GM21723 (cell line): ENCODE measurements around the gene NR2E3.

Source experiments
- ATAC-seq: cut with Tn5 transposase; IDR thresholded peaks from one replicate; pipeline ENCODE4 v1.9.1; 2021; ENCODE audit warnings: mild to moderate bottlenecking, moderate library complexity; ENCODE audit not compliant: unreplicated experiment

Gene NR2E3

DNA sequence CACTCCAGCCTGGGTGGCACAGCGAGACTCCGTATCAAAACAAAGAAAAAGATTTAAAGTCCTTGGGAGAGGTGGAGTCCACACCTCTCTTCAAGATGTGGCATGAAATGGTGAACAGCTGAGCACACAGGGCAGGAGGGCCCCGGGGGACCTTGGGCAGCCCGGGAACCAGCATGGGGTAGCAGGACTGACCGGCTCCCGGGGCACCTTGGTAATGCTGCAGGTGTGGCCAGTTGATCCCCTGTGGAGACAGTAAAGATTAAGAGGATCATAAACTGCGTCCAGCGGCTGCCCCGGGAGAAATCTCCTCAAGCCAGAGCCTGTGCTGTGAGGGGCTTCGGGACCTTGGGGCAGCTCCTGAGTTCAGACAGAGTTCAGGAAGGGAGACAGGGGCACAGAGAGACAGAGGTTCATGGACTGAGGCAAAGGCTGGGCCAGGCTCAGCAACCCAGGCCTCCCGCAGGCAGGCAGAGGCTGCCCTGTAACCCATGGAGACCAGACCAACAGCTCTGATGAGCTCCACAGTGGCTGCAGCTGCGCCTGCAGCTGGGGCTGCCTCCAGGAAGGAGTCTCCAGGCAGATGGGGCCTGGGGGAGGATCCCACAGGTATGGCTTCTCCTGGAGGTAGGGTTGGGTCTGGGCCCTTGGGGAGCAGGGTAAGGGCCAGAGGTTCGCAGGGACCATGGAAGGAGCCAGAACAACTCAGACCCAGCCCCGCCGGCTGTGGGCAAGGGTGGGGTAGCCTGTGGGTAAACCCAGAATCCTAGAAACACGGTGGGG, at the start of gene NR2E3:
Gene NR2E3 (plus strand): TSS at position 299 of the 780 bp plus-strand sequence. CDS start 190 bp downstream, at position 489.
- ATAC-seq, result no peak

- ATAC-seq, result no peak
Observed at GRCh38 chr15:71760852-71761251, 49.5 kb upstream of the NR2E3 start.

DNA sequence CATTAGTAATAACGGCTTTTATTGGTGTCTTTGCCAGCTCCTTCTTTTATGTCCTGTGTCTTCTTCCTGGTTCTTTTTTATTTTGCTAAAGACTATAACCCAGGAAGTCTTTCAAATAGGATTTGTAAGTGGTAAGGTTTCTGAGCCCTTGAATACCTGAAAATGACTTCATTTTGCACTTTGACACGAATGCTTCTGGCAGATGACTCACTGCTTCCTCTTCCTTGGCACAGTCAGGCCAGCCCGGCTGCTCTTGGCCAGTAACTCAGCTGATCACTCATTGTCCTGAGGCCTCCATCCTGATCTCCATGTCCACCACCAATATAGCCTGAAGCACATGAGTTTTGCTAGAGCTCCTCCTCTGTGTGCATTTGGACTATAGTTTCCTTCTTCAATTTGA, 48.7 kb upstream of the NR2E3 start:
- ATAC-seq, result no peak

GRCh38 chr15:71768184-71768583, 42.2 kb upstream of the NR2E3 start:
- ATAC-seq, result no peak

- no peak for ATAC-seq
Observed at GRCh38 chr15:71773206-71773859, 37.0 kb upstream of the NR2E3 start.

DNA sequence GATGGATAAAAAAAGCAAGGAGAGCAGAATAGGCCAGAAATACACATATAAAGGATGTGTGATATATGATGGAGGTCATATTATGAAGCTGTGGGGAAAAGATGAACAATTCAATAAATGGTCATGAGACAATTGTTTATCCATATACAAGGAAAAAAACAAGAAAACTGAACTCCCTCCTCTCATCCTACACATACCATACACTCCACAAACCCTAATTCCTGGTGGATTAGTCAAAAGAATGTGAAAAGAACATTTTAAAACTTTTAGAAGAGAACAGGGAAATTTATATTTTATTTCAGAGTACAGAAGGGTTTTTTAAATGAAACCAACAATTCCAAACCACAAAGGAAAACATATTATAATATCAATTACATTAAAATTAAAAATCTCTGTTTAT, 34.5 kb upstream of the NR2E3 start:
- no peak for ATAC-seq

DNA sequence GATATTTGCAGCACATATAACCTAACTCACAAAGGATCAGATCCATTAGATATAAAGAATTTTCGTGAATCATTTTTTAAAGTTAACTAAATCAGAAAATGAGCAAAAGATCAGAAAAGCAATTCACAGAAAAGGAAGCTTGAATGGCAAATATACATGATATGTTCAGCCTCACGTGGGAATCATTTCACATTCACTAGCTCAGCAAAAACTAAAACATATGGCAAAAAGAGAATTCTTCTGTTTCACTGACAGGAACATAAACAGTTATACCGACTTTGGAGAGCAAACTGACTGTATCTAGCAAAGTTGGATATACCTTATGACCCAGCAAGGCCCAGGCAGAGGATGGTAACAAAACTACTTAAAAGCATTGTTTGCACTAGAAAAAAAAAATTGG, 34.0 kb upstream of the NR2E3 start:
- ATAC-seq, result no peak

GRCh38 chr15:71777216-71777943, 33.0 kb upstream of the NR2E3 start:
- no peak for ATAC-seq

GRCh38 chr15:71779073-71779797, 31.1 kb upstream of the NR2E3 start:
- no peak for ATAC-seq

DNA sequence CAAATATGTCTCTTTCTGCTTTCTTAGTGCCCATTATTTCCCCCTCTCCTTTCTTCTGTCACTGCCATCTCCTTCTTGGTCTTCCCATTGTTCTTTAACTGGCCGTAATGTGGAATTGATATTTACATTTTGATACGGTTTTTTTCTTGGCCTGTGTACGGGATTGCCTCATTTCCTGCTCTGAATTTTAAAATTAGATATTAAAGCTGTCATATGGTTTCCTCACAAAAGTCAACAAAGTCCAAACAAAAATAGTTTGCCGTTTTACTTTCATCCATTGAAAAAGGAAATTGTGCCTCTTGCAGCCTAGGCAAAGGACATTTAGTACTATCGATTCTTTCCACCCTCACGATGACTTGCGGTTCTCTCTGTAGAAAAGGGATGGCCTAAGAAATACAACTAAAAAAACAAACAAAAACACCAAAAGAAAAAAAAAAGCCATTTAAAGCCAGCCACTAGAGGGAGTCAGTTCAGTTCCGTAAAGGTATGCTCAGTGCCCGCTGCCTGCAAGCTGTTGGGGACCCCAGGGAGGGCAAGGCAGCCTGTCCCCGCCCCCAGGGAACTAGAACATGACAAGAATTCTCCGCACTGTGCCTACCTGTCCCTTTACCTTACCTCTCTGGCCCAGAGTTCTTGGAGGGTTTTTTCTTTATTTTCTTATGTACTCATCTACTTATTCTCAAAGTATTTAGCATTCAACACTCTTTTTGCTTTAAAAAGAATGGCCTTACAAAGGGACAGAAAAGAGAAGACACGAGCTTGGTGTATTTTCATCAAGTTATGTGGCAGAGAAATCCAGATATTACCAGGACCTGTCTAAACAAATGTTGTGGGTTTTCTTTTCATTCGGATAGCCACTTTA, 30.0 kb upstream of the NR2E3 start:
- peak; percentile 63 for ATAC-seq

DNA sequence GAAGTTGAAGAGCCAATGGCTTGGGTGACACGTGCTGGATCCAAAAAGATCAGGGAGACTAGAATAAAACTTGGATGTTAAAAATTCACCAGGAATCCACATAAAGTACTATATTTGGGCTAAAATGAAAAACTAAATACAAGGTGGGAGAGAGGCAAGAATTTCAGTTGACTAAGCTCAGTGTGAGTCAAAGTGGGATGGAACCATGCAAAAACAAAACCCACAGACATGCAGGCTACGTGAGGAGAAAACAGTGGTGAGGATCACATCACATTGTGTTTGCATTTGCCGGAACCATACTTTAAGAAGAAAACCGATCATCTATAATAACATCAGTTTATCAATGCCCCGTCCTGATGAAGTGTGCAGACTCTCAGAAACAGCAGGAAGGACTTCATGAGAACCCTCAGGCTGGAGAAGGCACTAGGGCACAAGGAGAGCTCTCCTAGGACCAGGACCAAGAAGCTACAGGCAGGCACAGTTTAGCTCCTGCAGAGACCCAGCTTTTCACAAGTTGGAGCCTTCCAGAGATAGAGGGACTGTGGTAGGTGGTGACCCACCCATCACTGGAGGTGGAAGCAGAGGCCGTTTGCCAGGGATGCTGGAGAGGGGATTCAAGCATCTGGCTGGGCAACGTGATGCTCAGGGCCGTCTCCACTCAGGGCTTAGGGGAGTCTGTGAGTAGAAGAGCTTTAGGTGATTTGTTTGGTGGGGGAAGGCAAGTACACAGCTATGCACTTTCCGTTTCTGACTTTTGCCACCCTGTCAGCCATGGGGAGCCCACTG, 29.0 kb upstream of the NR2E3 start:
- ATAC-seq, result peak; percentile 54

GRCh38 chr15:71781965-71782265, 28.4 kb upstream of the NR2E3 start:
- no peak for ATAC-seq

- no peak for ATAC-seq
Observed at GRCh38 chr15:71782422-71783165, 27.8 kb upstream of the NR2E3 start.

DNA sequence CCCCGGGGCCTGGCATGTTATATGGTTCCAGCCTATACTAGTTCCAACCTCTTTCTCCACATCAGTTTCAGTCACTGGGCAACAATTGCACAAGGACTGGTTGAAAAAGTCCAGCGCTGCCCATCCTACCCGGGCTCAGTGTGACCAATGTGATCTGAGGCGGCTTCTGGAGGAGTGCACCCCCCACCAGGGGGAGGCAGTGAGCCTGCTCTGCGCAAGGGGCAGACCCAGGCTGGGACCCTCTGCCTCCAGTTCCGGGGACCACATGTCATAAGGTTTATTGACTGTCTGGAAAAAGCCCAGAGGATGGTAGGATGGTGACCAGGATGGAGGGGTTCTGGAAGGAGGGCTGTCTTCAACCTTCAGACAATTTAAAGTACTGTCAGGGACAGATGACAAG, 25.6 kb upstream of the NR2E3 start:
- no peak for ATAC-seq

- ATAC-seq, result no peak
Observed at GRCh38 chr15:71785996-71786395, 24.4 kb upstream of the NR2E3 start.

DNA sequence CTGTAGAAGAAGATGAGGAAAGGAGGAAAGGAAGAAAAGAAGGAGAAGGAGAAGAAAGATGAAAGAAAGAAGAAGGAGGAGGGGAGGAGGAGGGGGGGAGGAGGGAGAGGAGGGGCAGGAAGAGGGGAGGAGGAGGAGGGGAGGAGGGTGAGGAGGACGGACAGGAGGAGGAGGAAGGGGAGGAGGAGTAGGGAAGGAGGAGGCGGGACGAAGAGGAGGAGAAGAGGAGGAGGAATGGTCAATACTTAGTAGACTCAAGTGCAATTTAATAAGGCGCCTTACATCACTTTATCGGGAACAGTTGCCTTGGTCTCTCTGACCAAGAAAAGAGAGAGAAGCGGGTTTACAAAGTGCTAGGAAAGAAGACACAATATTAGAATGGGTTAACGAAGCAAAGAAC, 23.7 kb upstream of the NR2E3 start:
- ATAC-seq, result no peak

DNA sequence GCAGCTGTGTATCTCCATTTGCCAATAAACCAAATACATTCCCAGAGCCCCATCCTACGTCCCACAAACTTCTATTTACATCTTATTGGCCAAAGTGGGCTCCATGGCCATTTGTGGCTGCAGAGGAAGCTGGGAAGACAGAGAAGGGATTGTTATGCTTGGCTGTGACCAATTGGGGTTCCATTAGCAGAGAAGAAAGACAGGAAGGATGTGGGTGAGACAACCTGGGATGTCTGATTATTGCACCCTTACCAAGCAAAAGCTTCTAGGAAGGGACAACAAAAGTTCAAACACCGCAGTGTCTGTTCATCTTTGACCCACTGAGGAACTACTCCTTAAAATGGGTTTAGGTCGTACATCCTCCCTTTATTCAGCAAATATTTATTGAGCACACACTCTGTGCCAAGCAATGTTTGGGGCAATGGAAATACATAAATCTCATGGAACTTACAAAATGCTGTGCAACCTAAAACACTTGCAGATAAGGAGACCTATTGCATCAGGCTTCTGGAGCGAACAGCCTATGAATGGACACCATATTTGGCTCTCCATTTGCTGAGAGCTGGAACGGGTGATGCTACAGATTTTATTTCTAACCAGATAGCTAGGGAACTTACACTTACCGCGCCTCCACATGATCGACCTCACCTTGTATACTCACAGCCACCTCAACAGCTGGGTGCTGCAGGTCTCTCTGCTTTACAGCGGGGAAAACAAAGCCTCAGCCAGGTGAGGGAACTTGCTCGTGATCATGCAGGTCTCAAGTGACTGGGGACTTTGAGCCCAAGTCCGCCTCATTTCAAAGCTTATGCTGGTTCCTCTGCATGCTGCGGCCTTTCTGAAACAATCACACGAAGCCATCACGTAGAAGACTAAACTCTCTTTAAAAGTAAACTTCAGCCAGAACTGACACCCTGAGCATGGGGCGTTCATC, 21.4 kb upstream of the NR2E3 start:
- no peak for ATAC-seq

DNA sequence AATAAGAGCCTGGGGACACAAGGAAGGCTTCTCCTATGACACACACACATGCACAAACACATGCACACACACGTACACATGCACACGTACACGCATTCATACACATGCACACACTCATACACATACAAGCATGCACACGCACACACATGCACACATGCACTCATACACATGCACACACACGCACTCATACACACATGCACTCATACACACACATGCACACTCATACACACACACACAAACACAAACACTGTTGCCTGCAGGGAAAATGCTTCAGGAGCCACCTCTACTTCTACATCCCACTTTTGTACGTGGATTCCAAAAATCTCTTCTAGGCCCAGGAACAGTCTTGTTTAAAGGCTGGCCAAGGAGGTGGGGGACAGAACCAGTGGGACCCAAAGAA, 20.7 kb upstream of the NR2E3 start:
- no peak for ATAC-seq
